NCI-H2107 (cell line): ENCODE data around the gene CFAP251.
"Not testable (repeated sequence)": the region's sequence is repeated elsewhere in the genome, so short reads cannot be mapped to it uniquely, and the experiment has no call there.

ENCODE experiments used
- DNase-seq: peaks from one replicate; lab custom pipeline; 2025; lab: John Stamatoyannopoulos, UW

The CFAP251 gene

GRCh38 chr12:121917950-121918678 is at the start of gene CFAP251:
TSS of gene CFAP251 (plus strand) at chr12:121918592. CDS start at chr12:121921306, 2,714 bp downstream.
- DNase-seq = peak; percentile 91

GRCh38 chr12:121869229-121869628 is 49.2 kb upstream of the CFAP251 start:
- not testable (repeated sequence) for DNase-seq

GRCh38 chr12:121871467-121871866 is 46.9 kb upstream of the CFAP251 start:
- DNase-seq = no peak

- DNase-seq = no peak
Observed at GRCh38 chr12:121872546-121873215, 45.7 kb upstream of the CFAP251 start.

- no peak for DNase-seq
Observed at GRCh38 chr12:121873216-121873569, 45.2 kb upstream of the CFAP251 start.

GRCh38 chr12:121874071-121874470 is 44.3 kb upstream of the CFAP251 start:
- DNase-seq = no peak

- no peak for DNase-seq
Observed at GRCh38 chr12:121875582-121875981, 42.8 kb upstream of the CFAP251 start.

GRCh38 chr12:121876080-121876447 is 42.3 kb upstream of the CFAP251 start:
- DNase-seq = not testable (repeated sequence)

- peak; percentile 9 for DNase-seq
Observed at GRCh38 chr12:121883315-121883660, 35.1 kb upstream of the CFAP251 start.

GRCh38 chr12:121885129-121885528 is 33.3 kb upstream of the CFAP251 start:
- not testable (repeated sequence) for DNase-seq

- no peak for DNase-seq
Observed at GRCh38 chr12:121888083-121888477, 30.3 kb upstream of the CFAP251 start.

- peak; percentile 95 for DNase-seq
Observed at GRCh38 chr12:121888478-121889273, 29.7 kb upstream of the CFAP251 start, which contains the start of gene PSMD9. TSS of gene PSMD9 (plus strand) at chr12:121888790. CDS start at chr12:121888857, 67 bp downstream.

GRCh38 chr12:121889274-121889624 is 29.1 kb upstream of the CFAP251 start:
- no peak for DNase-seq

GRCh38 chr12:121889661-121890060 is 28.7 kb upstream of the CFAP251 start:
- DNase-seq = not testable (repeated sequence)

GRCh38 chr12:121892673-121893561 is 25.5 kb upstream of the CFAP251 start:
- DNase-seq = no peak

GRCh38 chr12:121893961-121894460 is 24.4 kb upstream of the CFAP251 start:
- DNase-seq = peak; percentile 72

GRCh38 chr12:121894633-121895032 is 23.8 kb upstream of the CFAP251 start:
- no peak for DNase-seq

GRCh38 chr12:121898287-121898686 is 20.1 kb upstream of the CFAP251 start:
- DNase-seq = no peak

- no peak for DNase-seq
Observed at GRCh38 chr12:121899590-121899989, 18.8 kb upstream of the CFAP251 start.

GRCh38 chr12:121903202-121903601 is 15.2 kb upstream of the CFAP251 start:
- no peak for DNase-seq

- no peak for DNase-seq
Observed at GRCh38 chr12:121905746-121906145, 12.6 kb upstream of the CFAP251 start.

- no peak for DNase-seq
Observed at GRCh38 chr12:121908702-121909101, 9.7 kb upstream of the CFAP251 start.
